Ecto neural progenitor cell (in vitro differentiated cells): ENCODE measurements around the gene CDKN2B-AS1.
A peak's percentile ranks its signal among the peaks of the same experiment; 100 is the strongest.

Experiments
- DNase-seq: peaks from one replicate; pipeline ENCODE4 v3.0.0-alpha.2; 2018; ENCODE audit warnings: low spot score

CDKN2B-AS1 gene

DNA sequence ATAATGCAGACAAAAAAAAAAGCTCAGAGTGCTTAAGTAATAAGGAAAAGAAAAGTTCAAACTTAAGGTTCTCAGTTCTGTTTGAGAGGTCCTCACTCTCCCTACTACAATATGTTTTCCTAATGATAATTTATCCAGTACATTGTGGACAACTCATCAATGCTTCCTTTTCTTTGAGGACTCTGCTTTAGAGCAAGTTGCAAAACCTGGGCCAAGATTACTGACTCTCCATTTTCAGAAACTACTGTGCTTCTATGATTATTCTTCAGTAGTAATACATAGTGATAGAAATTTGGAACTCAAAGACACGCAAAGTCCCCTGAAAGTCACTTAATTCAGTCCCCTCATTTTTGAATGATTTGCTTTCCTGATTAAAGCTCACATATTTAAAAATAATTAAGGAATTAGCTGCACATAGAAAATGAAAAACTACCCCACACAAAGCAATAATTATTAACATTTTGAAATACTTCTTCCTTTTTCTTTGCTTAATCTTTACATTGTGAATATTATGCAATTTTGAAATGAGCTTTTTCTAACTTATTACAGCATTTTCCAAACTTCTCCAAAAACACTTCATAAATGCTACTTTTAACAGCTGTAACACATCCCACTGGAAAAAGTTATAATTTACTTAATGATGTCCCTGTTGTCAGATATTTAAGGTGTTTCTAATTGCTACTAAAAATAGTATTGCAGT lies 11.6 kb upstream of the CDKN2B-AS1 start:
- no peak for DNase-seq

- DNase-seq, result no peak
These were observed 11.0 kb upstream of the CDKN2B-AS1 start for GRCh38 chr9:21983561-21983935.

- DNase-seq, result no peak
These were observed 10.5 kb upstream of the CDKN2B-AS1 start for GRCh38 chr9:21984101-21984500.

GRCh38 chr9:21985964-21986667 lies 8.5 kb upstream of the CDKN2B-AS1 start:
- DNase-seq, result no peak

DNA sequence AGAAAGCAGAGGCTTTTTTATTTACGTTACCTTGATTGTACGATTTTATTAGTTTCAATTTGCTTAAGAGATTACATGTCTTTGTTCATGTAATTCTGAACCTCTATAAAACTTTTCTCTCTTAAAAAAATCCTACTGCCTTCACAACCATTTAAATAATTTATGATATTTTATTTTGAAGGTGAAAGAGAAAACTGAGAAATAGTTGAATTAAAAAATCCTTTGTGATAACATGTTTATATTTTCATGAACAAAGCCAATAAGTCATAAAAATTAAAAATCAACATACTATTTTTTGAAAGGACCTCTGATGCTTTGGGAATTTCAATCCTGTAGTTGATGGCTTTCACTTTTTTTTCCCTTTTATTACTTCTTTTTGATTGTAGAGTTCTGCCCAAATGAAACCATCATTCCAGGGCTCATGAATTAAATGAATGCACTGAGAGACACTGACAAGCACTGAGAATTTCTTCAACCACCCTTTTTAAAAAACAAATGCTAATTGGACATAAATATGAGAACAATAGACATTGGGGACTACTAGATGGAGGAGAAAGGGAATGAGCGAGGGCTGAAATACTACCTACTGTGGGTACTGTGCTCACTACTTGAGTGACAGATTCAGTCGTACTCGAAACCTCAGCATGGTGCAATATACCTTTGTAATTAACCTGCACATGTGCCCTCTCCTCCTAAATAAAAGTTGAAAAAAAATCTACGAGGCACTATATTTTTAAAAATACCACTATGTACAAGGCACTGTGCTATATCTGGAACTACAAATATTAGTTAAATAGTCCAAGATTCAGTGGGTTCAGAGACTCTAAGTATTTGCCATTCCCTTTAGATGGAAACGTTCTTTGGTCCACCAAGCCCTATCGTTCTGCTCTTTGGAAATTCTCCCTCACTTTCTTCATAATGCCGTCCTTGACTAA lies 6.3 kb upstream of the CDKN2B-AS1 start:
- no peak for DNase-seq

- no peak for DNase-seq
These were observed 5.0 kb upstream of the CDKN2B-AS1 start for GRCh38 chr9:21989440-21990189.

GRCh38 chr9:21991072-21991959 lies 3.3 kb upstream of the CDKN2B-AS1 start:
- DNase-seq, result no peak

GRCh38 chr9:21993007-21993406 lies 1.6 kb upstream of the CDKN2B-AS1 start:
- no peak for DNase-seq

- DNase-seq, result peak; percentile 72
These were observed 567 bp upstream of the CDKN2B-AS1 start, which contains the start of gene CDKN2A for GRCh38 chr9:21993893-21994555. Gene CDKN2A, minus strand, starts transcription at chr9:21994392.

DNA sequence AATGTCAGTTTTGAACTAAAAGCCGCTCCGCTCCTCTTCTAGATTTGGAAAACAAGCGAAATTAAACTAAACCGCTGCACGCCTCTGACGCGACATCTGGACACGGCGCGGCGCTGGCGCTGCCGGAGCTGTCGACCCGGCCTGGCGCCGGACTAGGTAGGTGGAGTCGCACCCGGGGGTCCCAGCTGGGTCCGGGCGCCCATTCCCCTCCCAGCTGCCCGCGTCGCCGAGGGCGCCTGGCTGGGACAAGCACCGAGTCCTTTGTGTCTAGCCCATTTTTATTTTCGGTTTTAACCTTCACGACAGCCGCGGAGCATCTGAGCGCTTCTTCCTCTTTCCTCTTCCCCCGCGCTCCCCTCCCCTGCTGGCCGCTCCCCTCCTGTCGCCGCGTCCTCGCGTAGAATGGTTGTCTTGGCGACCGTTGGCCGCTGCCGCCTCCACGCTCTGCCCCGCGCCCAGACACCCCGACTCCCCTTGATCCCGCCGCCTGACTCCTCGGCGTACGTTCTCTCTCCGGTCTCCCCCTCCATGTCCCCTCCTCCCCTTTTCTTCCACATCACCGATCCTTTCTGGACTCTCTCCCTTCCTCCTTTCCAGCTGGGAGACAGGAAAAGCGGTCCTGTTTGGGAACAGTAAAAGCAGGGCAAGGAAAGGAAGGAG lies 545 bp downstream of the CDKN2B-AS1 start:
- DNase-seq, result peak; percentile 79

DNA sequence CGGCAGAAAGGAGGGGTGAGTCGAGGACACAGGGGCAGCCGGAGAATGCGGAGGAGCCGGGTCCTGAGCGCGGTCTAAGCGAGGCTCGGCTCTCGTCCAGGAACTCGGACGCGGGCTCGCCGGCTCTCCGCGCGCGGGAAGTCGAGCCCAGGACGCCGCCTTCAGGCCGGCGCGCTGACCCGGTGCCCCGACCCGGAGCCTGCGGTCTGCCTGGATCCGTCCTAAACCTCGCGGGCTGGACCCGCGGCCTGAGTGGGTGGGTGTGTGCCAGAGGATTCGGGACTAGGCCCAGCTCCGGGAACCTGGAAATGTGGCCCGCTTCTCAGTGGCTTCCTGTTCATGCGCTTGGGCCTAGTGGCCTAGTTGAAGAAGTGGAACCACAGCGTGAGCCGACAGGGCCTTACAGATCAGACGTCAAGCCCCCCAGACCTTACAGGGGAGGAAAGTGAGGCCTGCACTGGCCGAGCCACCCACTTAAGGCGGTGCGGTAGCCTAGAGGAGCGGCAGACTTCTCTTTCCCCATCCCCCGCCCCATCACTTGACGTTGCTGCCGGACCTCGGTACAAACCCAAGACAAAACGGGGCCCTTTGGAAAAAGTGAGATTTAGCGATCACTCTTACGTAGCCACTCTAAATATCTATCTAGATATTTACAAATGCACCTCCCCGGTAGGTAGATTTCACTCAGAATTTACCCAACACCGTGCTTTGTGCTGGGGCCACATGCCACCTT lies 1.2 kb downstream of the CDKN2B-AS1 start:
- peak; percentile 77 for DNase-seq

- no peak for DNase-seq
These were observed 1.8 kb downstream of the CDKN2B-AS1 start for GRCh38 chr9:21996438-21996837.

GRCh38 chr9:21996858-21997257 lies 2.3 kb downstream of the CDKN2B-AS1 start:
- no peak for DNase-seq

- DNase-seq, result no peak
These were observed 2.9 kb downstream of the CDKN2B-AS1 start for GRCh38 chr9:21997480-21997879.

DNA sequence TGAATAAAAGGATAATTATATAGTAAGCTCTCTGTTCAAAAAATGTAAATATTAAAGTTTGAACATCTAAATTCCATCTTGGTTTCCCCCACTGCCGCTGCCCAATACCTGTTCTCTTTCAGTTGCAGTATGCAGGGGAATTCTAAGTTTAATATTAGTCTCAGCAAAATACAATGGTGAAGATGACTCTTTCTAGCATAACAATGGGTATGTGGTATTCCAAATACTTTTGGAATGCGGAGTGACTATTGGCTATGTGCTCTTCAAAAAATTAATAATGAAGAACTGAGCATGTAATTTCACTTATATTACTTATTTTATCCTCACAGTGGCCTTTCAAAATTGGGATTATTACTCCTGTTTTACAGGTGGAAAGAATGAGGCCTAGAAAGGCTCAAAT lies 3.4 kb downstream of the CDKN2B-AS1 start:
- DNase-seq, result no peak

DNA sequence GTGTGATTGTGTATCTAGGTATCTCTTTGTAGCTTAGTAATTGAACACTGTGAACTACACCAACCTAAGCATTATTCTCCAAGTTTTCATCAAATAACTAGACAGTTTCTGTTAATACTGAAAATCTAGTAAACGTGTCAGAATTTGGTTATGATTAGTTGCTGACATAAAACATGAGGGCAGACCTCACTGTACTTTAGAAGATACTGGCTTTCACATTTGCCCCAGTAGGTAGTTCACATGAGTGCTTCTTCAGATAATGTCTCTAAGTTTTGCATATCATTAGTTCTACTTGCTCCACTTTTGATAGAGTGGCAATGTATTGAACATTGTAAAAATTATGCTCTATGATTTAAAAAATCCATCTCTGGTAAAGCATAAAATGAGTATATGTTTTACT lies 7.4 kb downstream of the CDKN2B-AS1 start:
- no peak for DNase-seq

DNA sequence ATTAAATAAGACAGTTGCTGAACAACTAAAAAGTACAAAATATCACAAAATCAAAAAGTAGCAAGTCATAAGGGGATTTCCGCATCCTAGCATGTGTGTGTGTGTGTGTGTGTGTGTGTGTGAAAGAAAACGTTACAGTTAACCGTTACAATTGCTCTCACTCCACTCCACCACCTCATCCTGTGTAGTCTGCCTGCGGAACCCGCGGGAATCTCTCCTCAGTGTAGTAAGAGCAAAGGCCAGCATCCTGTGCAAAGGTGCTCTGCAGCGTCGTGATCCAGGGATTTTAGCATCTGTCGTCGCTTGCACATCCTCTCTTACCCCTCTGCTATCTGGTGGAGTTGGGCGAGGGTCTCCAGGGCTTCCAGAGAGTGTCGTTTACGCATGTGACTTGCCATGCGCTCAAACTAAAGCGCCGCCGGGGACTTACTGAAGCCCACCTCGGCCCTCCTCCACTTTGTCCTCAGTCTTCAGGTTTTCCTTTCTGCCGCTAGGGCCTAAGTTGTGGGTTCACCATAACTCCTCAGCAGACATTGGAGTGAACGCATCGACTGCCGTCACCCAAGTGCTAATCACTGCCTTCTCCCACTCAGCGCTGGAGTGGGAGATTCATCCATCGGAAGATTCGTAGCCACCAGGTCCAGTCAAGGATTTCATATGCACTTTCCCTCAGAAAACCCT lies 10.6 kb downstream of the CDKN2B-AS1 start:
- DNase-seq, result peak; percentile 64
